Keratinocyte (primary cell): ENCODE data around the gene MMS19. TPM values are rescaled to one million over a fixed set of nuclear protein-coding genes. Genes with fewer than 3 reads are reported as not detected.

ENCODE experiments used
- DNase-seq: peaks from one replicate; pipeline ENCODE4 v3.0.0-alpha.2; 2011; ENCODE audit warnings: low read depth, missing footprints, low spot score
- FAIRE-seq: peaks from 2 replicates; lab custom pipeline; 2011; peaks lifted over from hg19 to GRCh38; lab: Jason Lieb, UNC
- H2AFZ ChIP-seq: 2 replicates; pipeline ENCODE4 v1.6.0; 2012; ENCODE audit warnings: low read length, control low read depth, inconsistent platforms; ENCODE audit not compliant: control insufficient read depth
- H3K27ac ChIP-seq: 2 replicates; pipeline ENCODE4 v1.5.1; 2011; ENCODE audit warnings: low read length; ENCODE audit not compliant: control insufficient read depth, insufficient read depth
- H3K27me3 ChIP-seq: 3 replicates; pipeline ENCODE4 v1.6.0; 2011; ENCODE audit warnings: low read length; ENCODE audit not compliant: control insufficient read depth, insufficient read depth; ENCODE audit errors: extremely low read depth
- H3K36me3 ChIP-seq, 2 experiments: 2 replicates in 1 of 2; 3 replicates in 1 of 2; pipeline ENCODE4 v1.5.1; 2011; ENCODE audit warnings: low read length in 2 of 2, mild to moderate bottlenecking in 1 of 2; ENCODE audit not compliant: control insufficient read depth in 2 of 2, insufficient read depth in 2 of 2; ENCODE audit errors: extremely low read depth in 1 of 2
- H3K4me1 ChIP-seq: 3 replicates; pipeline ENCODE4 v1.5.1; 2011; ENCODE audit warnings: low read length; ENCODE audit not compliant: control insufficient read depth, insufficient read depth; ENCODE audit errors: extremely low read depth
- H3K4me2 ChIP-seq: 3 replicates; pipeline ENCODE4 v1.6.0; 2011; ENCODE audit warnings: low read depth, low read length; ENCODE audit not compliant: control insufficient read depth, insufficient read depth; ENCODE audit errors: extremely low read depth
- H3K4me3 ChIP-seq, 3 experiments: fragments of 200-600 bp in 1 of 3; sonication (generic) in 1 of 3; 2 replicates in 2 of 3; 3 replicates in 1 of 3; pipeline ENCODE4 v1.5.1; 2011 to 2016; ENCODE audit warnings: low read length in 3 of 3, mild to moderate bottlenecking in 3 of 3, control low read depth in 2 of 3, inconsistent platforms in 1 of 3, low read depth in 1 of 3, mixed read lengths in 1 of 3, mixed run types in 1 of 3, moderate library complexity in 1 of 3; ENCODE audit not compliant: control insufficient read depth in 2 of 3, insufficient read depth in 2 of 3; ENCODE audit errors: extremely low read depth in 1 of 3
- H3K79me2 ChIP-seq: 2 replicates; pipeline ENCODE4 v1.6.0; 2012; ENCODE audit warnings: low read length; ENCODE audit not compliant: control insufficient read depth, insufficient read depth
- H3K9ac ChIP-seq: 3 replicates; pipeline ENCODE4 v1.6.0; 2011; ENCODE audit warnings: low read length; ENCODE audit not compliant: control insufficient read depth, insufficient read depth; ENCODE audit errors: extremely low read depth
- H3K9me1 ChIP-seq: 3 replicates; pipeline ENCODE4 v1.6.0; 2011; ENCODE audit warnings: low read length; ENCODE audit not compliant: control insufficient read depth, insufficient read depth; ENCODE audit errors: extremely low read depth
- H3K9me3 ChIP-seq: 2 replicates; pipeline ENCODE4 v1.5.1; 2012; ENCODE audit warnings: low read depth, low read length; ENCODE audit not compliant: control insufficient read depth
- H4K20me1 ChIP-seq: 3 replicates; pipeline ENCODE4 v1.6.0; 2011; ENCODE audit warnings: low read length; ENCODE audit not compliant: control insufficient read depth, insufficient read depth; ENCODE audit errors: extremely low read depth
- CTCF ChIP-seq, 3 experiments: IDR thresholded peaks in 1 of 3; conservative IDR thresholded peaks in 1 of 3; optimal IDR thresholded peaks in 1 of 3; 2 replicates in 2 of 3; 3 replicates in 1 of 3; pipeline versions ENCODE3 to v1.5.1; 2011; ENCODE audit warnings: low read length in 3 of 3, mild to moderate bottlenecking in 3 of 3, moderate library complexity in 2 of 3, control low read depth in 1 of 3, inconsistent platforms in 1 of 3; ENCODE audit not compliant: insufficient read depth in 2 of 3; ENCODE audit errors: extremely low read depth in 1 of 3
- EZH2 ChIP-seq: IDR thresholded peaks from one replicate; pipeline ENCODE4 v1.6.1; 2012; ENCODE audit warnings: inconsistent platforms, mild to moderate bottlenecking, low read length, moderate library complexity
- dilution Hi-C: fragments of 300-500 bp; cut with MboI; formaldehyde crosslinking; loops from one replicate; pipeline ENCODE4 v1.7.0; 2020; ENCODE audit warnings: low sequenced_read_pairs; ENCODE audit not compliant: extremely low pct_ligation_motif_present
- polyA plus RNA-seq, 5 experiments: library from polyadenylated mRNA; depleted of rRNA in 3 of 5; stranded (reverse) in 3 of 5; stranded (forward) in 1 of 5; unstranded in 1 of 5; fragments of >200 nt; gene quantifications; 1 replicate in 1 of 5; 2 replicates in 3 of 5; 3 replicates in 1 of 5; pipeline versions ENCODE4 v1.2.1 to v1.2.3, GENCODE V29; 2011 to 2012; ENCODE audit warnings: missing spikeins in 2 of 5, low read depth in 1 of 5, low replicate concordance in 1 of 5

The MMS19 gene
- polyA plus RNA-seq, 1 donor (not counting 4 experiments of a cell fraction or from before 2014, with no cell fraction given), result 72.5 TPM

GRCh38 chr10:97518301-97519043 lies 20.2 kb upstream of the MMS19 start:
- dilution Hi-C loops, result no loop called here
- Histone ChIP-seq H3K27me3 (no peaks in the 10 kb centered on the region), H4K20me1 (peaks cover 7% of the 10 kb centered on the region), H3K9me1 (peaks cover 4% of the 10 kb centered on the region), H3K36me3 (no peaks in the 10 kb centered on the region), H3K9me3 (no peaks in the 10 kb centered on the region), H3K9ac (no peak overlapping the region), H3K4me1 (peaks cover 20% of the 10 kb centered on the region), H3K79me2 (peaks cover 65% of the 10 kb centered on the region), H3K4me2 (peak overlapping the region; percentile 59), H2AFZ (peak overlapping the region; percentile 15), H3K4me3 (peak overlapping the region in 1 of 3 experiments; percentile 14), H3K27ac (no peak overlapping the region)
- peak; percentile 25 for DNase-seq
- TF ChIP-seq CTCF (optimal IDR thresholded peaks at IDR 0.05 in 1 of 3, IDR thresholded peaks at IDR 0.05 in 1 of 3, conservative IDR thresholded peaks at IDR 0.05 in 1 of 3; ENCODE audit: extremely low read depth in 1 of 3, insufficient read depth in 2 of 3, low read length in 3 of 3), result no peak
- no peak for TF ChIP-seq EZH2
- FAIRE-seq, result peak; percentile 91

GRCh38 chr10:97517778-97518300 lies 19.6 kb upstream of the MMS19 start:
- TF ChIP-seq EZH2 (no peak), CTCF (optimal IDR thresholded peaks at IDR 0.05 in 1 of 3, IDR thresholded peaks at IDR 0.05 in 1 of 3, conservative IDR thresholded peaks at IDR 0.05 in 1 of 3; ENCODE audit: extremely low read depth in 1 of 3, insufficient read depth in 2 of 3, low read length in 3 of 3) (no peak)
- H3K27ac ChIP-seq, result no peak overlapping the region

More at GRCh38 chr10:97517778-97518300, 19.6 kb upstream of the MMS19 start:
- Histone ChIP-seq H3K9me1 (peaks cover 4% of the 10 kb centered on the region), H3K9me3 (no peaks in the 10 kb centered on the region), H4K20me1 (peaks cover 3% of the 10 kb centered on the region), H3K9ac (no peak overlapping the region), H2AFZ (peak overlapping the region; percentile 15), H3K79me2 (peaks cover 61% of the 10 kb centered on the region), H3K4me2 (peak overlapping the region; percentile 59), H3K27me3 (no peaks in the 10 kb centered on the region), H3K4me3 (peak overlapping the region in 1 of 3 experiments; percentile 14), H3K36me3 (no peaks in the 10 kb centered on the region), H3K4me1 (peaks cover 23% of the 10 kb centered on the region)
- FAIRE-seq (no peak), DNase-seq (no peak)
- dilution Hi-C loops, result no loop called here
